T-helper 22 cell (primary cell): ENCODE data around the gene UVSSA.
"Not testable (repeated sequence)": the region's sequence is repeated elsewhere in the genome, so short reads cannot be mapped to it uniquely, and the experiment has no call there.

Source experiments
- DNase-seq: peaks from one replicate; pipeline ENCODE4 v3.0.0-alpha.2; 2020; ENCODE audit warnings: low read depth

UVSSA gene

DNA sequence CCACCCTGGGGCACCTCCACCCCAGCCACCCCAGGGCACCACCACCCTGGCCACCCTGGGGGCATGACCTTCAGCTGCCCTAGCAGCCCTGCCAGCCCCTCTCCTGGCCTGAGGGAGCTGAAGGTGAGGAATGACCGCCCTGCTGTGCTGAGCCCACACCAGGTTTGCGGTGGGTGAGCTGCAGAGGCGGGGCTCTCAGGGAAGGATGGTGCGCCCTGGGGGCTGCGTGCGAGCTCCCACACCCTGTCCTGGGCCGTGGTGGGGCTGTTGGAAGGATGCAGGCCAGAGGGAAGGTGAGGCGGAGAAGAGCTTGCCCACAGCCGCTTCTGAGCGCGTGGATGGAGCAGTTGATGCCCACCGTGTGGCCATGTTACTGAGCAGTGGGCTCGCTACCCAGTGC is 17.7 kb downstream of the UVSSA start:
- no peak for DNase-seq

DNA sequence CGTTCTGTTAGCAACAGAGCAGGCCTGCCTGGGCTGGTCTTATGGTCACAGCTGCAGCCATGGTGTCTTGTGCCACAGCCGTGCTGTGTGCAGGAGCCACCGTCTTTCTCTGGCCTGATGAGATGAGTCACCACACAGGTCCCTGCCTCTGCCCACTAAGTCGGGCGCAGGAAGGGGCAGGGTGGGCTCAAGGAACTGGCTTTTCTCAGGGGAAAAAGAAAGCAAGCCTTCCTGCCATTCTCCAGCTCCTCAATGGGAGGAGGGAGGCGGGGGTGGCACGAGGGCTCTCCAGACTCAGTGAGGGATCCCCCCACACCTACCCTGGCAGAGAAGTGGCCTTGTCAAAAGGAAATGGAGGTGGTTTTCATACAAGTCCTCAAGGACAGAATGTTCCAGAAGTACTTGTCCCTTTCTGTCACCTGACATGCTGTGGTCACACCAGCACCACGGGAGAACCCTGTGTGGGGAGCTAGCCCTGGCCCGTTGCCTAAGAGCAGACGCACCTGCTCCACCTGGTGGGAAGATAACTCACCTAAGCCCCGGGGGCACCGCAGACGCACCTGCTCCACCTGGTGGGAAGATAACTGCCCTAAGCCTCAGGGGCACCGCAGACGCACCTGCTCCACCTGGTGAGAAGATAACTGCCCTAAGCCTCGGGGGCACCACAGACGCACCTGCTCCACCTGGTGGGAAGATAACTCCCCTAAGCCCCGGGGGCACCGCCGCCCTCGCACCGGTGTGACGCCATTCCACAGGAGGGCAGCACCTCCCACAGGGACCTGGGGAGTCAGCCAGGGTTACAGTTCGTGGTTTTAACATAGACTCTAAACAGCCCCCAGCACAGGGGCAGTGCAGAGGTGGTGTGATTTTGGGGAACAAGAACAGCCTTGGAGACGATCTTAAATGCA is 18.5 kb downstream of the UVSSA start:
- DNase-seq = no peak

DNA sequence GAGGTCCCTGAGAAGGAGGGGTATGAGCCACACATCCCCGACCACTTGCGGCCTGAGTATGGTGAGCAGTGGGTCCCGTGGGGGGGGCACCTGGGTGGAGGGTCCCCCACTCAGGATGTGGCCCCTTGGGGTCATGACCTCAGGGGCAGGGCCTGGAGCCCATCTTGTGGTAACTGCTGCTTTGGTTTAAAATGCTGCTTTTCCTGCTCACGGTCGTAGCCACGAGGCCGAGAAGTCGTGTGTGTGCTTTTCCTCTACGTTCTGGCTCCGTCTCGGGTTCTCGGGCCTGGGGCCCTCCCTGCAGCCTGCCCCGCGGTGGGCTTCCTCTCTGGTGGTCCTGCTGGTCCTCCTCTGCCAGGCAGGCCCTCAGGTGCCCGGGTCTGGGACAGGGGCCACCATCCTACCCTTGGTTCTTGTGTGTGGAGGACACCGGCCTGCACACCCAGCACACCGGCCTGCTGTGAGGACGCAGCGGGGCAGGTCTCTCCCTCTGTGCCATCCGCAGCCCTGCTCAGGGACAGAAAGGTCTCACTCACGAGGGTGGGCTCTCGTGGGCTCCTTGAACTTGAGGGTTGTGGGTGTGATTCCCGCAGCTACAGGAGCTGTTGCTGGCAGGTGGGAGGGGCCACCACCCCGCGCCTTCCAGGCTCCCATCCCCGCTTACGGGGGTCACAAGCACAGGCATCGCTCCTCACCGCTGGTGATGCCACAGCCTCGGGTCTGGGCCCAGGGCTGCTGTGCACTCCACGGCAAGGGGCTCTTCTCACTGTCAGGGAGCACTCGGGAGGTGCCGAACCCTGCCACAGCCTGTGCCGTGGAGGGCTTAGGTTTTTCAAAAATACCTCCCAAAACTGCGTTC is 19.6 kb downstream of the UVSSA start:
- DNase-seq = no peak

DNA sequence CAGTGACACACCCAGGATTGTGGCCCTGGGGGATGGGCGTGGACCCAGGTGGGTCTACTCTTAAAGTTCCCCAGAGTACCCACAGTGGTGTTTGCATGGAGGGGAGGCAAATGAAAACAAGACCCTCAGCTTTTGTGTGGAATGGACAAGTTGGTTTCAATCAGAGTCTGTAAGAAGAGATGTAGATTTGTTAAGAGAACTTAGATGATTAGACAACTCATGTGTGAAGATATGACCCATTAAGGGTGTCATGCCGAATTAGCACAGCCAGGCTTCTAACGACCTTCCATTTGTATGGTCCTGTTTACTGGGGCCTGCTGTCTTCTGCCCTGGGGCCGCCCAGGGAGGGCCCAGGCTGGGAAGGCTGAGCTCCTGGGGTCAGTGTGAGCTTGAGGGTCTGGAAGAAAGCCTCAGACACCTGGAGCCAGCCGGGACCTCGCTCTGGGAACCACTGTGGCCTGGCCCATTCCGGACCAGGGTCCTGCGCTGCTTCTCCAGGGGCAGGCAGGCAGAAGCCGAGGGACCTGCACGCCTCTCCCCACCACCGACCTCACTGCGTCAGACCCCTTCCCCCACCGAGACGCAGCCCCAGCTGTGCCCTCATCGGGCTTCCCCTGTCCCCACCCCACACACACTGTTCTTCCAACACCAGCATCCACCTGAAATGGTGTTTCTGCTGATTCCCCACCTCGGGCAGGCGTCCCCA is 20.4 kb downstream of the UVSSA start:
- DNase-seq = no peak

DNA sequence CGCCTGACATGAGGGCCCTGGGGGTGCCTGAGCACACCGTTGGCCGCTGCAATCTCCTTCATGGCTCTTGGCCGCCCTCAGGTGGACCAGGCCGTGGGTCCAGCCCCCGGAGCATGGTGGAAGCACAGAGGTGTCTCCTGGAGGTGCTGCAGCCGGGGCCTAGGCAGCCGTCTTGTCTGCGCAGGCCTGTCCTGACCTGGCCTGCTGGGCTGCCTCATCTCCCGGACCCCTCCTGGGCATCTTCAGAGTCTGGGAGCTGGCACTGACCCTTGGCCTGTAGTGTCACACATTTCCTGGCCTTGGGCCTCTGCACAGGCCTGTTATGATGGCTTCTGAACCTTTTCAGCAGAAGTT is 20.9 kb downstream of the UVSSA start:
- no peak for DNase-seq

DNA sequence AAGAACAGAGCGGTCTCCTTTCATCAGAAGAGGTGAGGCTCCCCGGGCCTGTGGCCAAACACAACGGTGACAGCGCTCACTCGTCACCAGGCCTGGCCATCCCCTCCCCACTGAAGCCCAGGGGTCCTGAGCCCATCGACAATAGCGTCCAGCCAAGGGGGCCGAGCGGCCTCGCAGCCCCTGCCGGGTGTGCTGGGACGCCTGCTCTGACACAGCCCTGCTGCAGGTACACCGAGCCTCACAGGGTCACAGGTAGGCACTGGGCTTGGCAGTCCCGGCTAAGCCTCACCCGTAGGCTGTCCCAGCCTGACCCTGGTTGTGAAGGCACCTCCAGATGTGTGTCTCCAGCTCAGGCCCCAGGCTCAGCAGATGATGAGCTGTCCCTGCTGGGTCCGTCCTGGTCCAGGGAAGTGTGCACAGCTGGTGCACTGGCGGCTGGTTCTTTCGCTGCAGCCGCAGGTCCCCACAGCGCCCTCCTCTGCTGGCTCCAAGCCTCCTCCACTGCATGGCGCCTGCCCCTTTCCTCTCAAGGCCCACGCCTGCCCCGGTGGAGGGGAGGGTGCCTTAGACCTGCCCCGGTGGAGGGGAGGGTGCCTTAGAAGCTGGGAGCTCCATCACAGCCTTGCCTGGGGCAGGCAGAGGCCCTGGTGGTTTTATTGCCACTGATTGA is 21.5 kb downstream of the UVSSA start:
- no peak for DNase-seq

DNA sequence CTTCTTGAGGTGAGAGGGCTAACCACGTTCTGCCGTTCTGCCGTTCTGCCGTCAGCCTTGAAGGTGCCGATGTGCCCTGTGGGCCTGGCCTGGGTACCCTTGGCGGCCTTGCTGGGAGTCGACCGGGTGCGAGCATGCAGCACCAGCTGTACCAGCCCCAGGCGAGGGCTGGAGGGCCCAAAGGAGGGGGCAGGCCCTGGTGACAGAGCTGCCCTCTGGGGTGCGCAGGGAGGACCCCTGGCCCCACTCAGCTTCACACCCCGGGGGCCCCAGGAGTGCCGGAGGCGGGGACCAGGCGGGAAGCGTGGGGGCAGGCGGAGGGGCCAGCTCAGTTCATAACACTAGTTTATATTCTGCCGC is 22.1 kb downstream of the UVSSA start:
- no peak for DNase-seq

DNA sequence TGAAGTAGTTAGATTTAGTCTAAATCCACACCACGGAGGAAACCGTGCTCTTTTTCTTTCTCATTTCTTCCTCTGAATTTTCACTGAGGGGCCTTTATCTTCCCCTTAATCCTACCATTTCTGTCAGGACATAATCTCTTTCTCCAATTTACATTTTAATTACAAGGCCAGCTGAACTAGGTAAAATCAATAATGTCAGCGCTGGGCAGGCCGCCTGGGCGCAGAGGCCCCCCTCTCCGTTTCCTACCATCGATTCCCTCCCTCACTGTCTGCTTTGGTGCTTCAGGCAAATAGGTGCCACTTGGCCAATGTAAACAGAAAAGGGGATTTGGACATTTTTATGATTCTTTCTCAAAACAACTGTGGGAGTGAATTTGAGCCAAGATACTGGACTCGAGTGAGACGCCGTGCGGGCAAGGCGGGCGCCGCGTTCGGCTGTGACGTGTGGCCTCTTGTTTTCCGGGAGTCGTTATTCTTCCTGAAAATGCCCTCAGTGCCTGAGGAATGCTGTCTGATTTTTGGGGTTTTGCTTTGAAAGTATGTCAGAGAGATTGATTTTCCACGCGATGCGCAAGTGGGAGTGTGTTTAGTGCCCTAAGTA is 22.6 kb downstream of the UVSSA start:
- no peak for DNase-seq

DNA sequence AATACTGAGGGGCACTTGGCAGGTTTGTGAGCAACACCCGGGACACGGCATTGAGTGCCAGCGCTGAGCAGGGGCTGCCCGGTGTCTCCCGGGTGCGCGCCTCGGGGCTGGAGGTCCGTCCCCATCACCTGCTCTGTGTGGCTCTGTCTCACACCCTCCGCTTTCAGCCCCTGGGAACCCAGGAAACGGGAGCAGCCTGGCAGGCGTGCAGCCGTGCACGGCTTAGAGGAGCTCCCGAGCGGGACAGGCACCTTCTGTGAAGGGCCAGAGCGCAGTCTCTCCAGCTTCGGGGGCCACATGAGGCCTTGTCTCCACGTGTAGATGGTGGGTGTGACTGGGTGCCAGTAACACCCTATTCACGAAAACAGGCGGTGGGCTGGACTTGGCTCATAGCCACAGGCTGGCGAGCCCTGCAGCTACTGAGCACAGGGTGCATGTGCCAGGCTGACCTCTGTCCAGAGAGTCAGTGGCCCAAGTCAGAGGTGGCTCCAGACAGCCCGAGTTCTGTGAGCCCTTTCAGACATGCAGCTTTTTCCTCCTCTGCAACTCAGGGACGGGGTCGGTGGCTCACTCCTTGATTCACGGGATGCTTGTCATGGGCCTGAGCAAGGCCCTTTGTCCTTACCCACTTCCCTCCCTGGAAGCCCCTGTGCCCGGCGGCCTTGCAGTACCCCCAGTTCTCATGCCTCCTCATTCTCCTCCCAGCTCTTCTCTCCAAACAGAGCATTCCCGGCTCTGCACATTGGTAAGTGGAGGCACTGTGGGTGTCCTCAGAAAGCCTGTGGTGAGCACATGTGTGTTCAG is 23.5 kb downstream of the UVSSA start:
- no peak for DNase-seq

DNA sequence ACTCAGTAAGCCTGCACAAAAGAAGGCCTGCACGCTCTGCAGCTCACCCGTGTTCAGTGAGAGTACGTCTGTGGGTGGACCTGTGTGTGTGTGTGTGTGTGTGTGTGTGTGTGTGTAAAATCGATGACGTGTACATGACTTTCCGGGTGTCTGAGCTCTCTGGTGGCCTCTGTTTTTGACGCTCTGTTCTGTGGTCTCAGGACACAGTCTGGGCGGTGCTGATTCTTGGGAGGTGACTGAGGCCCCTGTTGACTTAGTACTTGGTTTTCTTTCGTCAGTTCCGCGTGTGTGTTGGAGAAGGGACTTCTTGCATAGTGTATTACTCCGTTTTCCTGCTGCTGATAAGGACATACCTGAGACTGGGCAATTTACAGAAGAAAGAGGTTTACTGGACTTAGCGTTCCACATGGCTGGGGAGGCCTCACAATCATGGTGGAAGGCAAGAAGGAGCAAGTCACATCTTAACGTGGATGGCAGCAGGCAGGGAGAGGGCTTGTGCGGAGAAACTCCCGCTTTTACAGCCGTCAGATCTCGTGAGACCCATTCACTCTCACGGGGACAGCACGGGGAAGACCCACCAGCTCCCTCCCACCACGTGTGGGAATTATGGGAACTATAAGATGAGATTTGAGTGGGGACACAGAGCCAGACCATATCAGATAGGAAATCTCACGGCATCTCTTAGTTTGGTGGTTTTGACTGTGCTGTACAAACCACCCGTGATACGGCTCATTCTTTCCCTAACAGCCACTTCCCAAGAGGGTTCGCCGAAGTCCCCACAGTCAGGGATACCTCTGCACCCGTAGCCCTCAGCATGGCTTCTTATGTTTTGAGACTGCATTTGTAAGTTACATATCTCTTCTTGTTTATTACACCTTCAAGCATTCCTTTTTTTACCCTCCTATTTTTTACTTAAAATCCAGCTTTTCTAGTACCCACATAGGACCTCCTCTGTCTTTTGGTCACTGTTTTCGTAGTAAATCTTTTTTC is 24.5 kb downstream of the UVSSA start:
- no peak for DNase-seq

DNA sequence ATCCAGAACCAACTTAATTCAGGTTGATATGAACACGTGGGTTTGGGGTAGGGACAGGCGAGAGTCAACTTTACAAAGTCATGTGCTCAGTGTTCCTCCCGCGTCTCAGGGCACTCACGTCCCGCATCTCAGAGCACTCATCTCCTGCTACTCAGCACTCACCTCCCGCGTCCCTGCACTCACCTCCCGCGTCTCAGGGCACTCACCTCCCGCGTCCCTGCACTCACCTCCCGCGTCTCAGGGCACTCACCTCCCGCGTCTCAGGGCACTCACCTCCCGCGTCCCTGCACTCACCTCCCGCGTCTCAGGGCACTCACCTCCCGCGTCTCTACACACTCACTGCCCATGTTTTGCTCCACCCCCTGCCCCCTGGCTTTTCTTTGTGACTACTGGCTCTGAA is 25.6 kb downstream of the UVSSA start:
- DNase-seq = not testable (repeated sequence)

DNA sequence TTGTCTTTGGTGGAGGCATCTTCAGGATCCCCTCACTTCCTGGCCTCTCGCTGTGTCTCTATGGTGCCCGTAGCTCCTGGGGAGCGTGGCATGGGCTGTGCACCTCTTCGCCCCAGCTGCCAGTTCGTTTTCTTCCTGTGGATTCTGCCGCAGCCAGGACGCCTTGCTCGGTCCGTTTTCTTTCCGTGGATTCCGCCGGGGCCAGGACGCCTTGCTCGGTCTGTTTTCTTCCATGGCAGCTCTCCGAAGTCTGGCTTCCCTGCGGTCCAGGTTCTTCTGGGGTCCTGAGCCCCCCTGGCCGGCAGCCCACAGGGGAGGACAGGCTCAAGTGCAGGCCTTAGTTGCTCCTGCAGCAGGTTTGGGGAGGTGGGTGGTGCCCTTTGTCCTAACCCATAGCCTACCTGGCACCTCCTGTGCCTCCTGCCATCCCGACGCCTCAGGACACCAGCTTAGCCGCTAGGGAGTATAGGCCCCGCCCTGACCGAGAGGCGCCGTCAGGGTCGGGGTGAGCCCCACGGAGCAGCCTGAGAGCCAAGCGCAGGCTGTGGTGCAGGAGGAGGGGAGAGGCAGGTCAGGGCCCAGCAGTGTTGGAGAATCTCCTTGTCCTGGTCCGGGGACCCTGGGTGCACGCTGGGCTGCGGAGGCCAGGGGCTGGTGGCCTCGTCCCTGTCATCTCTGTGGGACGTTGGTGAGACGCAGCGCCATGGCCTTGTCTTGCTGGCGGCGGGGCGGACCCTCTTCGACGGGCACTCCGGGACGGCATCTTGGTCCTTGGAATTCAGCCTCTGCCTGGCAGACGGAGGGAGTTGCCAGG is 27.1 kb downstream of the UVSSA start:
- no peak for DNase-seq

DNA sequence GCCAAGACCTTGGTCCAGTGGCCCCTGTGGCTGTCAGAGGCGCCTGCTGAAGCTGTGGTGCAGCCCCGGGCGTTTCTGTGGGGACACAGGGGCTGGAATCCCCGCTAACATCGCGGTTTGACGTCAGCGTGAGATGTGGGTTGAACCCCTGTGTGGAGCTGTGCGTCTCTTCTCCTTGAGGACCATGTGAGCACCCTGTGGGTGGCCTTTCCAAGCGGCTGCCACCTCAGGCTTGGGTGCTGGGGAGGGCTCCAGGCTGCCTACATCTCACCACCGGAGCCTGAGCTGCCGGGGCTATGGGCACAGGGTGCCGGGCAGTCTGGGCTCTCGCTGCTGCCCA is 27.7 kb downstream of the UVSSA start:
- DNase-seq = no peak

DNA sequence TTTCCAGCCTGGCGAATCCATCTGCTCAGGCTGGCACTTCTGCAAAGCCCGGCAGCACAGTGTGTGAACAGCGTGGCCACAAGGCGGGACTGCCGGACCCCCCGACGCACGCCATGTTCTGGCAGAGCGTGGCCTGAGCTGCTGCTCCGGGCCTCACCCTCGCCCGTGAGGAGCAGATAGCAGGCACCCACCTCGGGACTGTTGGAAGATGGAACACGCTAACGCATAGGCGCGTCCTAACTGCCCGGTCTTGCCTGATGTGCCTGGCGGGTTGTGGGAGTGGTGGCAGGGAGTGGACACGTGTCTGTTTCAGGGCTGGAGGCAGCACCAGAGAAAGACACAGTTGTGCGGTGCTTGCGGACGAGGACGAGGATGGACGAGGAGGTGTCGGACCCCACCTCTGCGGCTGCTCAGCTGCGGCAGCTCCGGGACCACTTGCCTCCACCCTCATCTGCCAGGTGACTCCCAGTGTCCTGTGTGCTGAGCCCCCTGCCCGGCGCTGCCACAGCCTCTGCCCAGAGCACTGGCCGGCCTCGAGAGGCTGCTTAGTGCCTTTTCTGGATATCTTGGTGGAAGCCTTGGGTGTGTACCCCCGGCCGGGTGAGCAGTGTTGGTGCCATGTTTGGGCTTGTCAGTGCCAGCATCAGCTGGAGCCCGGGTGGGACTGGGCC is 28.2 kb downstream of the UVSSA start:
- no peak for DNase-seq

DNA sequence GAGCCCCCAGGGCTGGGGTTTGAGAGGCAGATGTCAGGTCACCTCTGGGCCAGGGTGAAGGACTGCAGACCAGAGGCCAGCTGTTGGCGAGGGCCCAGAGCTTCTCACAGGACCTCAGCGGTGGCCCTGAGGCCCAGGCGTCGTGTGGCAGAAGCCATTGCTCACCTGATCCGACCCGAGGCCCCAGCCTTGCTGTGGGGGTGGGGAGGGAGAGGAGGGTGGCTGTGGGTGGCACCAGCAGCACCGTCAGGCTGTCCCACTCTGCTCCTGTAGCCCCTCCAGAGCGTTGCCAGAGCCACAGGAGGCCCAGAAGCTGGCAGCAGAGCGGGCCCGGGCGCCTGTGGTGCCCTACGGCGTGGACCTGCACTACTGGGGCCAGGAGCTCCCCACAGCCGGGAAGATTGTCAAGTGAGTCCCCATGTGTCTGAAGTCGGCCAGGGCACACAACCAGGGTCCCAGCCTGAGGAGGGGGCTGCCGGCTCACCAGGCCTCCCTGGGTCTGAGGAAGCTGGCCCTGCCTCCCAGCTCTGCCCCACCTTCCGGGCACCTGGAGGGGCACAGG is 28.8 kb downstream of the UVSSA start:
- DNase-seq = no peak

DNA sequence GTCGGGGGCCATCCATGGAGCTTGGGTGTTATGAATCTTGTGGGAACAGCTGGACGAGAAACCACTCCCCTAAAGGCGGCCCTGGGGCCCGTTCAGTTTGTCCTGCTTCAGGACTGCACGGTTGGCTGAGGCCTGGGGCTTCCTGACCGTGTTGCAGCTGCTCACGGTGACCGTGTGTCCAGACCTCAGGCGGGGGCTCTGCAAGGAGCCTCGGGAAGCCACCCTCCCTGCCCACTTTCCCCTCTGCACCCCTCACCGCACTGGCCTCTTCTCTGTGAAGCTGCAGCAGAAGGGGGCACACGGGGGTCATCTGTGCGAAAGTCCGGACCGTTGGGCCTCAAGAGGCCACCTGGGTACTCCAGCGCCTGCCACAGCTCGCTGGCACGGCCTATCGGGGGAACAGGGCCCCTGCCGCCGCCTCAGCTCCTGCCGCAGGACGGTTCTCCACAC is 29.4 kb downstream of the UVSSA start:
- no peak for DNase-seq

DNA sequence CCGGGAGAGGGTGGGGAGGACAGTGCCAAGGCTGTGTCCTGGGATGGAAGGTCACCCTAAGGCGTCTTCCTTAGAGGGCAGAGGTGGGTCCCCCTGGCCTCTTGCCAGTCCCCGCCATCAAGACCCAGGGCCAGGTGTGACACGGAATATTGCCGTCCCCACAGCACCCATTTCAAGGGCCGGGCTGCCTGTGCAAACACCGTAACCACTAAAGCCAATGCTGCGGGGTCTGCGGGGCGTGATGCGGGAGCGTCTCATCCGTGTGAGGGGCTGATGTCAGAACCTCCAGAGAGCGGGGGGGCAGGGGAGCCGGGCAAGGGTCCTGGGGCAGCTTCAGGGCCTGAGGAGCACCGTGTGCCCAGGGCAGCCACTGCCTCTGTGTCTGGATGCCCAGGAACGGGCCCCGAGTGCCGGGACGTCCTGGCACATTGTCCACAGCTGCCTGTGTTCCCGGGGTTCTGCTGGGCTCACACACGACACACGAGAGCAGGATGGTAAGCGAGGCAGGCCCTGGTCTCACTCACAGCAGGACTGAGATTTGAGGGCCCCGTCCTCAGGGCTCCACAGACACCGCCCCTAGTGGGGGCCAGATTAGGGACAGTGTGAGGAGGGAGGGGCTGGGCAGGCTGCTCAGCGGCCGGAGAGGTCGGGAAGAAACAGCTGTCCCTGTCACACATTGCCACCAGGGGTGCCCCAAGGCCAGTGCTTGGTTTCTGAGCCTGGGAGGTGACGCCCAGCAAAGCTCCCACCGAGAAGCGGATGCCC is 30.0 kb downstream of the UVSSA start:
- no peak for DNase-seq
